Measurements from ENCODE around the gene TRPV6. TPM values are rescaled to one million over a fixed set of nuclear protein-coding genes. Genes with fewer than 3 reads are reported as not detected.

Gene TRPV6
- total and polyA plus RNA-seq, 2 experiments from 2014 or later, result 0.08 to 0.80 TPM

- TF ChIP-seq, protein P1, sequence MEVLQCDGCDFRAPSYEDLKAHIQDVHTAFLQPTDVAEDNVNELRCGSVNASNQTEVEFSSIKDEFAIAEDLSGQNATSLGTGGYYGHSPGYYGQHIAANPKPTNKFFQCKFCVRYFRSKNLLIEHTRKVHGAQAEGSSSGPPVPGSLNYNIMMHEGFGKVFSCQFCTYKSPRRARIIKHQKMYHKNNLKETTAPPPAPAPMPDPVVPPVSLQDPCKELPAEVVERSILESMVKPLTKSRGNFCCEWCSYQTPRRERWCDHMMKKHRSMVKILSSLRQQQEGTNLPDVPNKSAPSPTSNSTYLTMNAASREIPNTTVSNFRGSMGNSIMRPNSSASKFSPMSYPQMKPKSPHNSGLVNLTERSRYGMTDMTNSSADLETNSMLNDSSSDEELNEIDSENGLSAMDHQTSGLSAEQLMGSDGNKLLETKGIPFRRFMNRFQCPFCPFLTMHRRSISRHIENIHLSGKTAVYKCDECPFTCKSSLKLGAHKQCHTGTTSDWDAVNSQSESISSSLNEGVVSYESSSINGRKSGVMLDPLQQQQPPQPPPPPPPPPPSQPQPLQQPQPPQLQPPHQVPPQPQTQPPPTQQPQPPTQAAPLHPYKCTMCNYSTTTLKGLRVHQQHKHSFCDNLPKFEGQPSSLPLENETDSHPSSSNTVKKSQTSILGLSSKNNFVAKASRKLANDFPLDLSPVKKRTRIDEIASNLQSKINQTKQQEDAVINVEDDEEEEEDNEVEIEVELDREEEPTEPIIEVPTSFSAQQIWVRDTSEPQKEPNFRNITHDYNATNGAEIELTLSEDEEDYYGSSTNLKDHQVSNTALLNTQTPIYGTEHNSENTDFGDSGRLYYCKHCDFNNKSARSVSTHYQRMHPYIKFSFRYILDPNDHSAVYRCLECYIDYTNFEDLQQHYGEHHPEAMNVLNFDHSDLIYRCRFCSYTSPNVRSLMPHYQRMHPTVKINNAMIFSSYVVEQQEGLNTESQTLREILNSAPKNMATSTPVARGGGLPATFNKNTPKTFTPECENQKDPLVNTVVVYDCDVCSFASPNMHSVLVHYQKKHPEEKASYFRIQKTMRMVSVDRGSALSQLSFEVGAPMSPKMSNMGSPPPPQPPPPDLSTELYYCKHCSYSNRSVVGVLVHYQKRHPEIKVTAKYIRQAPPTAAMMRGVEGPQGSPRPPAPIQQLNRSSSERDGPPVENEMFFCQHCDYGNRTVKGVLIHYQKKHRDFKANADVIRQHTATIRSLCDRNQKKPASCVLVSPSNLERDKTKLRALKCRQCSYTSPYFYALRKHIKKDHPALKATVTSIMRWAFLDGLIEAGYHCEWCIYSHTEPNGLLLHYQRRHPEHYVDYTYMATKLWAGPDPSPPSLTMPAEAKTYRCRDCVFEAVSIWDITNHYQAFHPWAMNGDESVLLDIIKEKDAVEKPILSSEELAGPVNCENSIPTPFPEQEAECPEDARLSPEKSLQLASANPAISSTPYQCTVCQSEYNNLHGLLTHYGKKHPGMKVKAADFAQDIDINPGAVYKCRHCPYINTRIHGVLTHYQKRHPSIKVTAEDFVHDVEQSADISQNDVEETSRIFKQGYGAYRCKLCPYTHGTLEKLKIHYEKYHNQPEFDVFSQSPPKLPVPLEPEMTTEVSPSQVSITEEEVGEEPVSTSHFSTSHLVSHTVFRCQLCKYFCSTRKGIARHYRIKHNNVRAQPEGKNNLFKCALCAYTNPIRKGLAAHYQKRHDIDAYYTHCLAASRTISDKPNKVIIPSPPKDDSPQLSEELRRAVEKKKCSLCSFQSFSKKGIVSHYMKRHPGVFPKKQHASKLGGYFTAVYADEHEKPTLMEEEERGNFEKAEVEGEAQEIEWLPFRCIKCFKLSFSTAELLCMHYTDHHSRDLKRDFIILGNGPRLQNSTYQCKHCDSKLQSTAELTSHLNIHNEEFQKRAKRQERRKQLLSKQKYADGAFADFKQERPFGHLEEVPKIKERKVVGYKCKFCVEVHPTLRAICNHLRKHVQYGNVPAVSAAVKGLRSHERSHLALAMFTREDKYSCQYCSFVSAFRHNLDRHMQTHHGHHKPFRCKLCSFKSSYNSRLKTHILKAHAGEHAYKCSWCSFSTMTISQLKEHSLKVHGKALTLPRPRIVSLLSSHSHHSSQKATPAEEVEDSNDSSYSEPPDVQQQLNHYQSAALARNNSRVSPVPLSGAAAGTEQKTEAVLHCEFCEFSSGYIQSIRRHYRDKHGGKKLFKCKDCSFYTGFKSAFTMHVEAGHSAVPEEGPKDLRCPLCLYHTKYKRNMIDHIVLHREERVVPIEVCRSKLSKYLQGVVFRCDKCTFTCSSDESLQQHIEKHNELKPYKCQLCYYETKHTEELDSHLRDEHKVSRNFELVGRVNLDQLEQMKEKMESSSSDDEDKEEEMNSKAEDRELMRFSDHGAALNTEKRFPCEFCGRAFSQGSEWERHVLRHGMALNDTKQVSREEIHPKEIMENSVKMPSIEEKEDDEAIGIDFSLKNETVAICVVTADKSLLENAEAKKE (CRISPR knock-in tag; IDR thresholded peaks at IDR 0.05), result no peak
- no peak for TF ChIP-seq EZH2 (IDR thresholded peaks at IDR 0.05; ENCODE audit: low read depth, unreplicated experiment)
- no peak for TF ChIP-seq STAT1 (IDR thresholded peaks at IDR 0.05; ENCODE audit: unreplicated experiment)
- TF ChIP-seq POLR2AphosphoS5 (IDR thresholded peaks at IDR 0.05; ENCODE audit: low read depth), result no peak
- TF ChIP-seq ZNF331 (CRISPR knock-in tag; IDR thresholded peaks at IDR 0.05; ENCODE audit: low read depth), result no peak
These were observed 33.6 kb downstream of the TRPV6 start (continued) for GRCh38 chr7:142851919-142852318.

DNA sequence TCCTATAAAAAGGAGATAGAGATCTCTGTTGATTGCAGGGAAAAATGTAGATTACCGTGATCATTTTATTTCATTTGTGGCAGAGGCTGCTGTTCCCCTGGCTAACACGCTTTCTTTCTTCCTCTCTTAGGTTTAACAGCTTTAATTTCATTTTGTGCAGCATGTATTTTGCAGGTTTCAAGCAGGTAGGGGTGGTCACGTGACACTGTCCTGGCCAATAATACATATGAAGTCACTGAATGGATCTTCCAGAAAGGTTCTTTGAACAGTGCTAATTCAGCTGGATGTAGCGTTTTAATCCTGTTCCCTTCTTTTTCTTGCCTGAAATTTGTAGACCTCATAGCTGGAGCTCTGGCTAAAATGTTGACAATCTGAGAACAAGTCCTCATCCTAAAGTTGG is 34.3 kb downstream of the TRPV6 start:
- H3K4me3 ChIP-seq, result no peak overlapping the region
- H3K36me3 Mint-ChIP-seq (ENCODE audit: low read depth), result no peaks in the 10 kb centered on the region
- no peak overlapping the region for H3K4me3 Mint-ChIP-seq
- H3K36me3 ChIP-seq (ENCODE audit: insufficient read depth), result no peaks in the 10 kb centered on the region
- no peaks in the 10 kb centered on the region for H4K20me1 ChIP-seq (replicated peaks; ENCODE audit: insufficient read depth)
- peaks cover 11% of the 10 kb centered on the region for H3K4me1 ChIP-seq (ENCODE audit: insufficient read depth)
- ATAC-seq (no peak), DNase-seq (ENCODE audit: low spot score) (no peak)
- no peaks in the 10 kb centered on the region for H3K9me2 ChIP-seq (ENCODE audit: insufficient read depth)
- peaks cover 9% of the 10 kb centered on the region for H3K27me3 ChIP-seq (ENCODE audit: insufficient read depth)
- no peaks in the 10 kb centered on the region for H3K79me2 ChIP-seq (replicated peaks; ENCODE audit: insufficient read depth)
- no peak overlapping the region for H2AFZ ChIP-seq
- H3F3A ChIP-seq (replicated peaks; ENCODE audit: low read depth), result no peaks in the 10 kb centered on the region
- peaks cover 11% of the 10 kb centered on the region for H3K4me1 Mint-ChIP-seq
- H3K4me2 ChIP-seq, result no peak overlapping the region
- no peak overlapping the region for H3K27ac Mint-ChIP-seq
- no peaks in the 10 kb centered on the region for H3K9me3 Mint-ChIP-seq
- TF ChIP-seq ZNF114 (CRISPR knock-in tag; IDR thresholded peaks at IDR 0.05), result no peak
- TF ChIP-seq, protein P2, sequence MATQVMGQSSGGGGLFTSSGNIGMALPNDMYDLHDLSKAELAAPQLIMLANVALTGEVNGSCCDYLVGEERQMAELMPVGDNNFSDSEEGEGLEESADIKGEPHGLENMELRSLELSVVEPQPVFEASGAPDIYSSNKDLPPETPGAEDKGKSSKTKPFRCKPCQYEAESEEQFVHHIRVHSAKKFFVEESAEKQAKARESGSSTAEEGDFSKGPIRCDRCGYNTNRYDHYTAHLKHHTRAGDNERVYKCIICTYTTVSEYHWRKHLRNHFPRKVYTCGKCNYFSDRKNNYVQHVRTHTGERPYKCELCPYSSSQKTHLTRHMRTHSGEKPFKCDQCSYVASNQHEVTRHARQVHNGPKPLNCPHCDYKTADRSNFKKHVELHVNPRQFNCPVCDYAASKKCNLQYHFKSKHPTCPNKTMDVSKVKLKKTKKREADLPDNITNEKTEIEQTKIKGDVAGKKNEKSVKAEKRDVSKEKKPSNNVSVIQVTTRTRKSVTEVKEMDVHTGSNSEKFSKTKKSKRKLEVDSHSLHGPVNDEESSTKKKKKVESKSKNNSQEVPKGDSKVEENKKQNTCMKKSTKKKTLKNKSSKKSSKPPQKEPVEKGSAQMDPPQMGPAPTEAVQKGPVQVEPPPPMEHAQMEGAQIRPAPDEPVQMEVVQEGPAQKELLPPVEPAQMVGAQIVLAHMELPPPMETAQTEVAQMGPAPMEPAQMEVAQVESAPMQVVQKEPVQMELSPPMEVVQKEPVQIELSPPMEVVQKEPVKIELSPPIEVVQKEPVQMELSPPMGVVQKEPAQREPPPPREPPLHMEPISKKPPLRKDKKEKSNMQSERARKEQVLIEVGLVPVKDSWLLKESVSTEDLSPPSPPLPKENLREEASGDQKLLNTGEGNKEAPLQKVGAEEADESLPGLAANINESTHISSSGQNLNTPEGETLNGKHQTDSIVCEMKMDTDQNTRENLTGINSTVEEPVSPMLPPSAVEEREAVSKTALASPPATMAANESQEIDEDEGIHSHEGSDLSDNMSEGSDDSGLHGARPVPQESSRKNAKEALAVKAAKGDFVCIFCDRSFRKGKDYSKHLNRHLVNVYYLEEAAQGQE (IDR thresholded peaks at IDR 0.05; ENCODE audit: unreplicated experiment), result no peak
- no peak for TF ChIP-seq POLR2AphosphoS5 (IDR thresholded peaks at IDR 0.05; ENCODE audit: low read depth)
- TF ChIP-seq CREB1 (CRISPR knock-in tag; IDR thresholded peaks at IDR 0.05; ENCODE audit: low read depth), result no peak
- no peak overlapping the region for H3K27ac ChIP-seq (ENCODE audit: low read depth)
- peaks cover 12% of the 10 kb centered on the region for H3K27me3 Mint-ChIP-seq (ENCODE audit: insufficient read depth, low read depth, poor library complexity)

Measured in GM23338 (cell line).